NCI-H526 treated with DMSO at 0.1 percent for 48 hours (cell line): ENCODE data around the gene CXCR5.
"Not testable (repeated sequence)": the region's sequence is repeated elsewhere in the genome, so short reads cannot be mapped to it uniquely, and the experiment has no call there.

ENCODE experiments used
- DNase-seq: peaks from one replicate; lab custom pipeline; 2025; lab: John Stamatoyannopoulos, UW

Gene CXCR5, protein sequence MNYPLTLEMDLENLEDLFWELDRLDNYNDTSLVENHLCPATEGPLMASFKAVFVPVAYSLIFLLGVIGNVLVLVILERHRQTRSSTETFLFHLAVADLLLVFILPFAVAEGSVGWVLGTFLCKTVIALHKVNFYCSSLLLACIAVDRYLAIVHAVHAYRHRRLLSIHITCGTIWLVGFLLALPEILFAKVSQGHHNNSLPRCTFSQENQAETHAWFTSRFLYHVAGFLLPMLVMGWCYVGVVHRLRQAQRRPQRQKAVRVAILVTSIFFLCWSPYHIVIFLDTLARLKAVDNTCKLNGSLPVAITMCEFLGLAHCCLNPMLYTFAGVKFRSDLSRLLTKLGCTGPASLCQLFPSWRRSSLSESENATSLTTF

DNA sequence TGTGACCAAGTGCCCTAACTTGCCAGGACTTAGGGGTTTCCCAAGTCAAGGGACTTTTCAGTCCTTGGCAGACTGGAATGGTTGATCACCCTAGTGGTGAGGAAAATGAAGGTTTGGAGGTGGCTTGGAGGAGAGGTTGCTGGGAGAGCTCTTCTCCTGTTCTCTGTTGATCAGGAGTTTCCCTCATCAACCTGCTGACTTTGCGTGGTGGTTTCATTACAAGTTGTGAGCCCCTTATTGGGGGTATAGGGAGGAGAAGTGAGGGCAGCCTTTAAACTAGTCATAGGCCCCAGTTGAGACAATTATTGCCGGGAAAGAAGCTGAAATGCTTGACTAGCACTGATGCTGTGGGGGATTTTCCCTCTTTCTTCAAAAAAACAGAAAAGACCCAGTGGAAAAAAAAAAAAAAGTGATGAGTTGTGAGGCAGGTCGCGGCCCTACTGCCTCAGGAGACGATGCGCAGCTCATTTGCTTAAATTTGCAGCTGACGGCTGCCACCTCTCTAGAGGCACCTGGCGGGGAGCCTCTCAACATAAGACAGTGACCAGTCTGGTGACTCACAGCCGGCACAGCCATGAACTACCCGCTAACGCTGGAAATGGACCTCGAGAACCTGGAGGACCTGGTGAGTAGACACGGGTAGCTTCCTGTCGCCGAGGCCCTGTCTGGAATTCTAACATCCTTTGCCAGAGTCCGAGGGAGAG is at the start of gene CXCR5:
TSS of gene CXCR5 (plus strand) at position 525 of the 704 bp plus-strand sequence. CDS start at position 575, 50 bp downstream.
- DNase-seq = peak; percentile 84

DNA sequence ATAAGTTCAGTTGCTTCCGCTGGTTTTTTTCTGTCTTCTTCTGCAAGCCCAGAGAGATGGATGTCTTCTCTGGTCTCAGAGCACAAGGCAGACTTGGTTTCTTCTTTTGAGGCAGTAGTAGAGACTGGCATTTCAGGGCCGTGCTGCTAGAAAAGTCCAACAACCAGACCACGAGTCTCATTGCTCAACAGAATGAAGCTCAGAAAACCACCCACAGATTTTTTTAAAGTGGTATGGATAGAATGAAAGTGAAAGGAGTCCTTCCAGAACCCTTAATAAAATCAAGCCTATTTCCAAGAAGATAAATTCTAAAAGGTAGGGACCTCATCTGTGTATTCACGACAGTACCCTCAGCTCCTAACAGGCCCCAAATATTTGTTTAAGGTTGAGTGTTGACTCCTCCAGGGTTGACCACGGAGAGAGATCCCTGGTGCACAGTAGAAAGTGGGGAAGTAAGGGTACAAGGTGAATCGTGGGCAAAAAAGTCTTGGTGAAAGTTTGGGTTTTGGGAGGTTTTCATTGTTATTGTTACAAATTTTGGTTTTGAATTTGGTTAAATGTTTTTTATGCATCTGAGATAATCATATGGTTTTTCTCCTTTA is 49.2 kb upstream of the CXCR5 start:
- no peak for DNase-seq

DNA sequence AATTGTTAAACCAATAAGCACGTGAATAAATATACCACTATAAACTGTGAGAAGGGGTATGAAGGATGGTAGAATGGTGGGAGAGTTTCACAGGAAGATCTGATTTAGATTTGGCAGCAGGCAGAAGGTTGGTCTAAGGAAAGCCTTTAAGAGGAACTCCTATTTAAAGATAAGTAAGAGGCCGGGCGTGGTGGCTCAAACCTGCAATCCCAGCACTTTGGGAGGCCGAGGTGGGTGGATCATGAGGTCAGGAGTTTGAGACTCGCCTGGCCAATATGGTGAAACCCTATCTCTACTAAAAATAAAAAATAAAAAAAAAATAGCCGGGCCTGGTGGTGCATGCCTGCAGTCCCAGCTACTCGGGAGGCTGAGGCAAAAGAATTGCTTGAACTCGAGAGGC is 45.8 kb upstream of the CXCR5 start:
- no peak for DNase-seq

DNA sequence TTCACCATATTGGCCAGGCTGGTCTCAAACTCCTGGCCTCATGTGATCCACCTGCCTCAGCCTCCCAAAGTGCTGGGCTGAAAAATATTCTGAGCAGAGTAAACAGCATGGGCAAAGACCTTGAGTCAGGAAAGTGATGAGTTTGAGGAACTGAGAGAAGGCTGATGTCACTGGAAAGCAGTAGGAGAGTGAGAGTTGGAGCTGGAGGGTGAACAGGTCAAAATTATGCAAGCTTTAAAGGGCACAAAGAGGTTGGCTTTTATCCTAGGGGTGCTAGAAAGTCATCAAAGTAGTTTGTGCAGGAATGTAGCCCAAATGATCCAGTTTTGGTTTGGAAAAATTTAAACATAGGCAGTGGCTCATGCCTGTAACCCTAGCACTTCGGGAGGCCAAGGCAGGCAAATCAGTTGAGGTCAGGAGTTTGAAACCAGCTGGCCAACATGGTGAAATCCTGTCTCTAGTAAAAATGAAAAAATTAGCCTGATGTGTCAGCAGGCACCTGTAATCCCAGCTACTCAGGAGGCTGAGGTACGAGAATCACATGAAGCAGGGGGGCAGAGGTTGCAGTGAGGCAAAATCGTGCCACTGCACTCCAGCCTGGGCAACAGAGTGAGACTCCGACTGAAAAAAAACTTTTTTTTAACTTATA is 44.7 kb upstream of the CXCR5 start:
- DNase-seq = no peak

DNA sequence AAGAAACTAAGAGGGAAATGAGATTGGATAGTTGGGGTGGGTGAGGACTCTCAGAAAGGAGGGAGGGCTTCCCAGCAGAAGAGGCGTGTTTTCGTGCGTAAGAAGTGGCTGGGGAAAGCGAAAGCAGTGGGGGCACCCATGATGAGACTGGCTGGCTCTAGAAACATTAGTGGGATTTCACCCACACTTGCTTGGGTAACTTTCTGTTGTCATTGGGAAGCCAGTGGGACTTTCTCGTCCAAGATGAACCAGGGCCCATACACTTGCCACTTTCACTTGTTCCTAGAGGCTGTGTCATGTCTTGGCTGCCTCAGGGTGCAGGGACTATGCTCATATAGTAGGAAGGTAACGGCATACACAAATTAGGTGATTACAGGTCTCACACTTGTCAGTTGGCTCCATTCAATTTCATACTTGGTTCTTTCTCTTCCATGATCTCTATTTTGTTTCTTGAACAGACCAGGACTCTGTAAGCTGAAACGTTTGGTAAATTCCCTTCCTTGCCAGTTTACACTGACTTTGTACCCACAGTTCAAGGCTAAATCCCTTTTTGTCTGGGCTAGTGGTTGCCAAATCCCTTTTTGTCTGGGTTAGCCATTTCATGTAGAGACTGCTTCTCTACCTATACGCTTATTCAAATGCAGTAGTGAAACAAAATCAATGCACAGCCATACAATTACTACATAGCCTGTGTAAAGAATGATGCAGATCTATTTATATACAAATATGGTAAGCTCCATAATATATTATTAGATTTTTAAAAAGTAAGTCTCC is 42.0 kb upstream of the CXCR5 start:
- DNase-seq = no peak

DNA sequence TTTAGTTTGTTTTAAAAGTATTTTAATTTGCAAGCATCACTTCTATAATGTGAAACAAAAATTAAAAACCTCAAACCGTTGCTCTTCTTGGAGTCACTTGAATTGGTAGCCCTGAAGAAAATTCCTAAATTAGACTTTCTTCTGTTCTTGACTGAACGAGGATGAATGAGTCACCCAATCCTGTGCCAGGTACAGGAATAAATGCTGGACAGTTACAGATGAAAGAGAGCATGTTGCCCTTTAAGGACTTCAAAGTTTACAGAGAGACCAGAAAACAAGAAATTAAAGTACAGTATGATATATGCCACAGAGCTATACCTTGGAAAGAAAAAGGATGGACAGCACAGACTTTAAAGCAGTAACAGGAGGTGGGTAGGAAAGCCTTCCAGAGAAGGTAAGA is 41.3 kb upstream of the CXCR5 start:
- DNase-seq = no peak

DNA sequence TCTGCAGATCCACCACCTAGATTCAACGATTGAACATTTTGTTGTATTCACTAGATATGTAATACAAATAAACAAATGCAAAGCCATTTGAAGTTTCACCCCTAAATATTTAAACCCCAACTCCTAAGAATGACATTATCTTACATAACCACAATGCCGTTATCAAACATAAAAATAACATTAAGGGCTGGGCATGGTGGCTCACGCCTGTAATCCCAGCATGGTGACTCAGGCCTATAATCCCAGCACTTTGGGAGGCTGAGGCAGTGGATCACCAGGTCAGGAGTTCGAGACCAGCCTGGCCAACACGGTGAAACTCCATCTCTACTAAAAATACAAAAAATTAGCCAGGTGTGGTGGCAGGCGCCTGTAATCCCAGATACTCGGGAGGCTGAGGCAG is 40.8 kb upstream of the CXCR5 start:
- not testable (repeated sequence) for DNase-seq

DNA sequence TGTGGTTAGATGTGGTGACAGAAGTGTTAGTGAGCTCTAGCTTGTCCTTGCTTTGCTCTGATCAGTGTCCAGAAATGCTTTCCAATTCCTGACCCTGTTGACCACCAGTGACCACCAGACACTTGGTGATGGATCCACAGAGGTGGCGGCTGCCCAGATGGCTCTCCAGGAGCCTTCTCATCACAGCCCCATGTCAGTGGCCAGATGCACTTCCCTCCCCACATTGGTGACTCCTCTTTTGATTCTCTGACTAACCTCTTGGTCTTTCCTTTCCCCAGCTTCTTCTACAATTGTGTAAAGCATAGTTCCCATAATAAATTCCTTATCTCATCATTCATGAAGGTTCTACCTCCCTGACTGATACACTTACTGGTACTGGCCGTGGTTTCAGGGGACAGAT is 40.1 kb upstream of the CXCR5 start:
- no peak for DNase-seq

DNA sequence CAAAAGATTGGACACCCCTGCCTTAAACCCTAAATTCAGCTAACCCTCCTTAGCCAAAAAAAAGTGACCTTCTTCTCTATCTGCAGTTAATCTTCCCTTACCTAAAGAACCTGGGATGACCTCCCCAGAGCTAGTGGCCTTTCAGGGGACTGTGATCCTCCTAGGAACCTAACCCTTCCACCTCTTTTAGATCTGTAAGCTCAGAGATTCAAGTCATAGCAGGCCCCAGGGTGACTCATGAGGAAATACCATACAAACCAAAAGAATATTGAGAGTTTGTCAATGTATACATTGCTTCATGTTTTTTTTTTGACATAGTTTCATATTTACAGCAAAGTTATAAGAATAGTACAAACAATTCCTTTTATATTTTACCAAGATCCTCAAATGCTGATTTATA is 38.3 kb upstream of the CXCR5 start:
- DNase-seq = no peak

DNA sequence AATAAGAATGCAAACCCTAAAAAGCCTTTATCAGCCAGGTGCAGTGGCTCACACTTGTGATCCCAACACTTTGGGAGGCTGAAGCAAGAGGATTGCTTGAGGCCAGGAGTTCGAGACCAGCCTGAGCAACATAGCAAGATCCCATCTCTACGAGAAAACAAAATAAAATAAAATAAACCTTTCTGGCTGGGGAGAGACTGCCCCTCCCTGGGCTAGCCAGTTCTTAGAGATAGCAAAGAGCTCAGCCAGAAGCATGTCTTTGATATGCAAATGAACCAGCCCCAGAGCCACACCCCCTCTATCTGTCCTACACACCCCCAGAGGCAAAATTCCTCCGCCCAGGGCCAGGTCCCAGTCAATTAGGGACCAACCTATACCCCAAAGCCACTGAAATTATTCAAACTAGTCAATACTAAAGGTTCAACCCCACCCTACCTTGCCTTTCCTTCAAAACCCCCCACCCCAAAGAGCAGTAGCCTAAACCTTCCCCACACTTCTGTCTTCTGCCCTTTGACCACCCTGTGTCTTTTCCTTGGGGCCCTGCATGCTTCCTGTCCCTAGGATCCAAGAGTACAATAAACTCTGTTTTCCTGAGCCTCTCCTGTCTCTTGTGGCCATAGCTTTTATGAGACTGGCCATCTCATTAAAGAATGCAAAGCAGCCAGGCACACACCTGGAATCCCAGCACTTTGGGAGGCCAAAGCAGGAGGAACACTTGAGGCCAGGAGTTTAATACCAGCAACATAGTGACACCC is 37.3 kb upstream of the CXCR5 start:
- peak; percentile 27 for DNase-seq

DNA sequence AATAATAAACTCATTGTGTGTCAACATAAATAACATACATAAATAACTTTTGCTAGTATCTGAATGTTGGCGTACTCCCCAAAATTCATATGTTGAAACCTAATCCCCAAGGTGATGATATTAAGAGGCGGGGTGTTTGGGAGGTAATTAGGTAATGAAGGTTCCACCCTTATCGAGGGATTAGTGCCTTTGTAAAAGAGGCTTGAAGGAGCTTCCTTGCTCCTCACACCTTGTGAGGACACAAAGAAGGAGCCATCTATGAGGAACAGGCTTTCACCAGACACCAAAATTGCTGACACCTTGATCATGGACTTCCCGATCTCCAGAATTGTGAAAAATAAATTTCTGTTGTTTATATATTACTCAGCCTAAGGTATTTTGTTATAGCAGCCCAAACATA is 33.9 kb upstream of the CXCR5 start:
- no peak for DNase-seq

DNA sequence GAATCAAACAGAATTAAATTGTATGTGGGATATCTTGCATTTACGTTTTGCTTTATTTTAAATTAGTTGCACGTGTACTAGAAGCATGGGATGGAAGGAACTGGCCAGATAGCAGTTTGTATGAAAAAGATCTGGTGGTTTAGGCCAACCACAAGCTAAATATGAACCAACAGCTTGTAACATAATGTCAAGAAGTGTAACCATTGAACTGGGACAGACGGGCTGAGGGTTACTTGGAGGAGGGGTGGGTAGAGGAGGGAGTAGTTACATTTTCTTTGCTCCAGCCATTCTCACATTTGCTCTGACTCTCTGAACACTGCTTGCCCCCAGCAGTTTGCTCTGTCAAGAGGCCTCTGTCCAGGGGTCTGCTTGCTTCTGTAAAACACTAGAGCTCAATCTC is 31.7 kb upstream of the CXCR5 start:
- no peak for DNase-seq

DNA sequence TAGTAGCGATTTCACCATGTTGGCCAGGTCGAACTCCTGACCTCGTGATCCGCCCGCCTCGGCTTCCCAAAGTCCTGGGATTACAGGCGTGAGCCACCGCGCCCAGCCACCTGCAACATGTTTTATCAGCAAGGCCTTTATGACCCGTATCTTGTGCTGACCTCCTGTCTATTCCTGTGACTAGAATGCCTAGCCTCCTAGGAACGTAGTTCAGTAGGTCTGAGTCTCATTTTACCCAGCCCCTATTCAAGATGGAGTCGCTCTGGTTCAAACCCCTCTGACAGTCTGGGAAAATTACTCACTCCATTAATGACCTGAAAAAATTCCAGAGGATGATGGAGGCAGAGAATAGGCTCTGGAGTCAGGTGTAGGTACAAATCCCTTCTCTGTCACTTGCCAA is 30.0 kb upstream of the CXCR5 start:
- DNase-seq = no peak

DNA sequence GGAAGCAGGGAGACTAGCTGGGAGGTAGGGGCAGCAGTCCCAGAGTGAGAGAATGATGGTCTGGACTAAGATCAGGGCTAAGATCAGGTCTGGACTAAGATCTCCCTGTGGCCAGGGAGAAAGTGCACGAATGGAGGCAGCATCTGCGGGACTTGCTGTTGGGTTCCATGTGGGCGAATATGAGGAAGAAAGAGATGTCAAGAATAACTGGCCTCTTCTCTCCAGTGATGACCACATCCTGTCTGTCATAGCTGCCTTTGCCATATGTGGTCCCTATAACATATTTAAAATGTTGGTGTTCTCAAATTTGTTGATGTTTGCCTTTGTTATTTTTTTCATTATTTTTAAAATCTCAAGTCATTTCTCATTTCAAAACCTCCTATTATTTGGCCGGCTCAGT is 27.4 kb upstream of the CXCR5 start:
- DNase-seq = no peak

DNA sequence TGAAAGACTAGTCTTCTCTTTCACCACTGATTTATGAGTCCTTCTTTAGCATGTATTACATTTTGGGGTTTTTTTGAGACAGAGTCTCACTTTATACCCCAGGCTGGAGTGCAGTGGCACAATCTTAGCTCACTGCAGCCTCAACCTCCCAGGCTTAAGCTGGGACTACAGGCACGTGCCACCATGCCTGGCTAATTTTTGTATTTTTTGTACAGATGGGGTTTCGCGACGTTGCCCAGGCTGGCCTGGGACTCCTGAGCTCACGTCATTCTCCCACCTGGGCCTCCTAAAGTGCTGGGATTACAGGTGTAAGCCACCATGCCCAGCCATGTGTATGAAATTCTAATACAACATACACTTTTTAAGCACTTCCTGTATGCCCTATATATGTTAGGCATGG is 26.3 kb upstream of the CXCR5 start:
- DNase-seq = no peak

DNA sequence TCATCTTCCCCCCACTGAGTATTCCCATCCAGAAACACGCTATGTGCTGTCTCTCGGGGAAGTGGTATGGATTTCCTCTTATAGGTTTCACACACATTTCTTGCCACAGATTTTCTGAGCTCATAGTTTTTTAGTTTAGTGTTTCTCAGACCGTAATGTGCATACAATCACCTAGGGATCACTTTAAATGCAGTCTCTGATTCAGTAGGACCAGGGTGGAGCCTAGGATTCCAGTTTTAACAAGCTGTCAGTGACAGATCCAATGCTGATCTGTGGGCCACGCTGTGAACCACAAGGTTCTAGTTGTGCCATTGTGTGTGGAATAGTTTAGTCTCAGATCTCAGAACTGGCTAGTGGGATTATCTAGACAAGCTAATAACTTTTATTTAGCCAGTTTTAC is 23.7 kb upstream of the CXCR5 start:
- no peak for DNase-seq

DNA sequence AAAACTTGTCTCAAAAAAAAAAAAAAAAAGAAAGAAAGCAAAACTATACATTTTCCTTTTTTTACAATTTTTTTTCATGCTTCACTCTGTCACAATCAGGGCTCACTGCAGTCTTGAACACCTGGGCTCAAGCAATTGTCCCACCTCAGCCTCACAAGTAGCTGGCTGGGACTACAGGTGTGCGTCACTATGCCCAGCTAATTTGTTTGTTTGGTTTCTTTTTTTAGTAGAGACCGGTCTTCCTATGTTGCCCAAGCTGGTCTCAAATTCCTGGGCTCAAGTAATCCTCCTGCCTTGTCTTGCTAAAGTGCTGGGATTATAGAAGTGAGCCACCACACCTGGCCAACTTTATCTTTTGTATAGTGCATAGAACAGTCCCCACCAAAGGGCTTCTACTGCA is 15.0 kb upstream of the CXCR5 start:
- no peak for DNase-seq

DNA sequence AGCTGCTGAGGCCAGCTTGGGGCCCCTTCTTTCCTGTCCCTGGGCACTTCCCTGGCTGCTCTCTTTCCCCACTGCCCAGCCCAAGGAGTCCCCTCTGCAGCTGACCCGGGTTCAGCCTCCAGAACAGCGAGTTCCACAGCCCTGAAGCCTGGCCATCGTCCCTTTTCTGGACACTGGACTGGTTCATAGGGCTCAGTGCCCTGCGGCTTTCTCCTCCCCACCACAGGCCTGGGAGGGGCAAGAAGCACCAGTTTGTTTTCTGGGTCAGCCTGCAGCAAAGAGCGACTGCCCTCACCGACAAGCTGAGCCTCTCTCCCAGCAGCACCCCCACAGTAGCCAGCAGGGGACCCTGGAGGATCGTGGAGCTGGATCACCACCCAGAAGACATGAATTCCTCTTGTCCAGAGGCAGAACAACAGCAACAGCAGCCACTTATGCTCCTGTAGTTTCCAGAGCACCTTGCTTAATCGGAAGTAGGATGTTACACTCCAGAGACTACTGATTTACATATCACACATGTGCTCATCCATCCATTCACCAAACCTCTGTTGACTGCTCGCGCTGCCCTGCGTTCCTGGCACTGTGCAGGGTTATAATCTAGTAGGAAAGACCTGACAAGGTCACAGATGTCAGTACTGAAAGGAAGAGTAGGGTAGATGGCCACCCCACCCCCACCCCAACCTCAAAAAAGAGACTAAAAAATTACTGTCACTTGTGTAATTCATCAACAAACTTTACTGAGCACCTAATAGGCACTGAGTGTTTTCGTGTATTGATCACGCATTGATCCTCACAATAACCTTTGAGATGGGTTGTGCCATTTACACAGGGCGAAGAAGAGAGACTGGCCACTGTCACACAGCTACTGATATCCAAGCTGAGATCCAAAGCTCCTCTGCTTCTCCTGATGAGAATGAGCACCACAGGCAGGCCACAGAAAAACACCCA is 13.0 kb upstream of the CXCR5 start:
- DNase-seq = peak; percentile 97

DNA sequence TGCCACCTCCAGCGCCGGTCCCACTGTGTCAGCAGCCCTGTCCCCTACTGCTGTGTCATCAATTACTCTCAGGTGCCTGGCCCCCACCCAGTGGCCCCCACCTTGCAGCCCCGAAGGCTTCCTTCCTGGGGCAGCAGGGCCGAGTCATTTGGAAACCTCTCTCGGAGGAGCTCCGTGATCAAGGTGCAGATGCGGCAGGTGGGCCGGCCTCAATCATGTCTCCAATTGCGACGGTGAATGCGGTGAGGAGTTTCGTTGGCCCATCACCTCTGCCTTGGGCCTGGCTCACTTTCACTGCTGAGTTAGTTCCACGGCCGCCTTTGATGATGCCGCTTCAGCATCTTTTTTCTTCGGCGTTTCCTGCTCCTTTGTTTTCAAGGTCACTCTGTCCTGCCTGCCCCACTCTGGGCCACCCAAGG is 11.3 kb upstream of the CXCR5 start:
- no peak for DNase-seq

DNA sequence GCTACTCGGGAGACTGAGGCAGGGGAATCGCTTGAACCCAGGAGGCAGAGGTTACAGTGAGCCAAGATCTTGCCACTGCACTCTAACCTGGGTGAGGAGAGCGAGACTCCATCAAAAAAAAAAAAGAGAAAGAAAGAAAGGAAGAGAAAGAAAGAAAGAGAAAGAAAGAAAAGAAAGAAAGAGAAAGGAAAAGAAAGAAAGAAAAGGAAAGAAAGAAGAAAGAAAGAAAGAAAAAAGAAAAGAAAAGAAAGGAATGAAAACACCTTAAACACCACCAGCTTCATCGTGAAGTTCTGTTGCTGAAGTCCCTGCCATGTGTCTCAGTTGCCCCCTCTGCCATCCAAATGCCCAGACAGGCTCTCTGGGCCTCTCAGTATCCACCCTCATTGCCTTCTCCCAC is 9.9 kb upstream of the CXCR5 start:
- no peak for DNase-seq
